ENCODE data around the gene AFAP1L1.

AFAP1L1 gene

GRCh38 chr5:149355688-149356087, 84.0 kb downstream of the AFAP1L1 start:
- DNase-seq, result no peak

- DNase-seq, result no peak
Observed at GRCh38 chr5:149356391-149356790, 84.7 kb downstream of the AFAP1L1 start.

- DNase-seq, result peak; percentile 75 to 96
Observed at GRCh38 chr5:149357370-149358293, 86.0 kb downstream of the AFAP1L1 start, which contains the start of gene PCYOX1L. PCYOX1L (plus strand) TSS chr5:149358046; CDS start chr5:149358069, 23 bp downstream.

- no peak for DNase-seq
Observed at GRCh38 chr5:149358294-149358651, 86.6 kb downstream of the AFAP1L1 start.

- DNase-seq, result peak in 1 of 2 experiments; percentile 25
Observed at GRCh38 chr5:149358868-149359495, 87.3 kb downstream of the AFAP1L1 start.

GRCh38 chr5:149360272-149360671, 88.6 kb downstream of the AFAP1L1 start:
- DNase-seq, result no peak

GRCh38 chr5:149362541-149362940, 90.9 kb downstream of the AFAP1L1 start:
- no peak for DNase-seq

GRCh38 chr5:149363358-149363757, 91.7 kb downstream of the AFAP1L1 start:
- DNase-seq, result no peak

GRCh38 chr5:149363936-149364335, 92.3 kb downstream of the AFAP1L1 start:
- DNase-seq, result no peak

GRCh38 chr5:149364719-149365118, 93.1 kb downstream of the AFAP1L1 start:
- no peak for DNase-seq

- no peak for DNase-seq
Observed at GRCh38 chr5:149365418-149365817, 93.8 kb downstream of the AFAP1L1 start.

- no peak for DNase-seq
Observed at GRCh38 chr5:149366169-149366729, 94.6 kb downstream of the AFAP1L1 start.

- peak in 1 of 2 experiments; percentile 70 for DNase-seq
Observed at GRCh38 chr5:149367249-149367971, 95.8 kb downstream of the AFAP1L1 start.

GRCh38 chr5:149367972-149368645, 96.5 kb downstream of the AFAP1L1 start:
- DNase-seq, result no peak

GRCh38 chr5:149370878-149371277, 99.2 kb downstream of the AFAP1L1 start:
- DNase-seq, result no peak

- peak; percentile 49 to 63 for DNase-seq
Observed at GRCh38 chr5:149371296-149371962, 99.8 kb downstream of the AFAP1L1 start.

GRCh38 chr5:149372076-149372795, 100.6 kb downstream of the AFAP1L1 start:
- DNase-seq, result no peak

- DNase-seq, result no peak
Observed at GRCh38 chr5:149372932-149373331, 101.3 kb downstream of the AFAP1L1 start.

GRCh38 chr5:149374303-149374702, 102.6 kb downstream of the AFAP1L1 start:
- no peak for DNase-seq

GRCh38 chr5:149374801-149375200, 103.1 kb downstream of the AFAP1L1 start:
- no peak for DNase-seq

- DNase-seq, result no peak
Observed at GRCh38 chr5:149375434-149375833, 103.8 kb downstream of the AFAP1L1 start.

Data from NCI-H446 (cell line).